ENCODE results near the gene PPP2R5C.

GRCh38 chr14:101916816-101917412 lies 155.4 kb downstream of the PPP2R5C start:
- TF ChIP-seq CTCF (IDR thresholded peaks at IDR 0.05), result no peak
- no peak for TF ChIP-seq POLR2A (IDR thresholded peaks at IDR 0.05)
- TF ChIP-seq POLR2AphosphoS5 (IDR thresholded peaks at IDR 0.05), result no peak
- no peak for TF ChIP-seq EP300 (IDR thresholded peaks at IDR 0.05)

Measured in upper lobe of left lung (tissue), 4 donors.